IMR-90 (cell line): ENCODE data around the gene PIMREG.

Experiments
- CEBPB ChIP-seq: IDR thresholded peaks from 2 replicates; pipeline ENCODE4 v1.6.1; 2012; ENCODE audit warnings: low read depth, low read length, improper control_type of control experiment
- FOS ChIP-seq: fragments of 150-350 bp; IDR thresholded peaks from 2 replicates; pipeline ENCODE4 v1.6.1; 2016; ENCODE audit warnings: low read depth, low read length
- MAFK ChIP-seq: IDR thresholded peaks from 2 replicates; pipeline ENCODE4 v1.6.1; 2012; ENCODE audit warnings: low read depth, low read length, improper control_type of control experiment
- NFE2L2 ChIP-seq: fragments of 150-350 bp; IDR thresholded peaks from 2 replicates; pipeline ENCODE4 v1.6.1; 2016; ENCODE audit warnings: low read depth, mild to moderate bottlenecking, low read length
- POLR2A ChIP-seq: IDR thresholded peaks from 2 replicates; pipeline ENCODE4 v1.6.1; 2012; ENCODE audit warnings: mild to moderate bottlenecking, low read depth, low read length
- RCOR1 ChIP-seq: IDR thresholded peaks from 2 replicates; pipeline ENCODE4 v1.6.1; 2012; ENCODE audit warnings: mild to moderate bottlenecking, low read length, improper control_type of control experiment; ENCODE audit not compliant: insufficient replicate concordance
- RFX5 ChIP-seq: IDR thresholded peaks from 2 replicates; pipeline ENCODE4 v1.8.0; 2012; ENCODE audit warnings: low read depth, mild to moderate bottlenecking, low read length, moderate library complexity
- TF ChIP-seq, protein P1 (sequence below): conservative IDR thresholded peaks from 2 replicates; pipeline ENCODE4 v1.5.1; 2012; ENCODE audit warnings: mild to moderate bottlenecking, low read depth, low read length, improper control_type of control experiment
- TF ChIP-seq, protein P2 (sequence below): fragments of 150-350 bp; IDR thresholded peaks from 2 replicates; pipeline ENCODE4 v1.6.1; 2017; ENCODE audit warnings: mild to moderate bottlenecking, antibody characterized with exemption, low read length, low read depth

- TF ChIP-seq, protein P1, sequence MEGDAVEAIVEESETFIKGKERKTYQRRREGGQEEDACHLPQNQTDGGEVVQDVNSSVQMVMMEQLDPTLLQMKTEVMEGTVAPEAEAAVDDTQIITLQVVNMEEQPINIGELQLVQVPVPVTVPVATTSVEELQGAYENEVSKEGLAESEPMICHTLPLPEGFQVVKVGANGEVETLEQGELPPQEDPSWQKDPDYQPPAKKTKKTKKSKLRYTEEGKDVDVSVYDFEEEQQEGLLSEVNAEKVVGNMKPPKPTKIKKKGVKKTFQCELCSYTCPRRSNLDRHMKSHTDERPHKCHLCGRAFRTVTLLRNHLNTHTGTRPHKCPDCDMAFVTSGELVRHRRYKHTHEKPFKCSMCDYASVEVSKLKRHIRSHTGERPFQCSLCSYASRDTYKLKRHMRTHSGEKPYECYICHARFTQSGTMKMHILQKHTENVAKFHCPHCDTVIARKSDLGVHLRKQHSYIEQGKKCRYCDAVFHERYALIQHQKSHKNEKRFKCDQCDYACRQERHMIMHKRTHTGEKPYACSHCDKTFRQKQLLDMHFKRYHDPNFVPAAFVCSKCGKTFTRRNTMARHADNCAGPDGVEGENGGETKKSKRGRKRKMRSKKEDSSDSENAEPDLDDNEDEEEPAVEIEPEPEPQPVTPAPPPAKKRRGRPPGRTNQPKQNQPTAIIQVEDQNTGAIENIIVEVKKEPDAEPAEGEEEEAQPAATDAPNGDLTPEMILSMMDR = 0 out of 2 replicates have a peak, but pooled peaks have one; percentile 8
- TF ChIP-seq POLR2A (no peak), FOS (no peak), MAFK (no peak), CEBPB (no peak), NFE2L2 (no peak), RFX5 (no peak), RCOR1 (no peak)
- TF ChIP-seq, protein P2, sequence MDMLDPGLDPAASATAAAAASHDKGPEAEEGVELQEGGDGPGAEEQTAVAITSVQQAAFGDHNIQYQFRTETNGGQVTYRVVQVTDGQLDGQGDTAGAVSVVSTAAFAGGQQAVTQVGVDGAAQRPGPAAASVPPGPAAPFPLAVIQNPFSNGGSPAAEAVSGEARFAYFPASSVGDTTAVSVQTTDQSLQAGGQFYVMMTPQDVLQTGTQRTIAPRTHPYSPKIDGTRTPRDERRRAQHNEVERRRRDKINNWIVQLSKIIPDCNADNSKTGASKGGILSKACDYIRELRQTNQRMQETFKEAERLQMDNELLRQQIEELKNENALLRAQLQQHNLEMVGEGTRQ = no peak
Measured at GRCh38 chr17:6495450-6496115, 51.3 kb downstream of the PIMREG start.
